ENCODE measurements around the gene ZBTB20. TPM values are rescaled to one million over a fixed set of nuclear protein-coding genes. Genes with fewer than 3 reads are reported as not detected.

Gene ZBTB20
- total RNA-seq, 1 experiment from 2014 or later = 12.8 TPM

GRCh38 chr3:114878114-114878839 lies 268.8 kb downstream of the ZBTB20 start:
- H3K4me3 ChIP-seq (ENCODE audit: low read depth, low read length) = no peak overlapping the region
- H3K4me3 Mint-ChIP-seq (ENCODE audit: unreplicated experiment) = no peak overlapping the region
- no peak for DNase-seq

GRCh38 chr3:114877378-114878113 lies 269.5 kb downstream of the ZBTB20 start:
- CTCF ChIA-PET = no interaction called here
- Mint-ChIP-seq H3K4me1 (ENCODE audit: low read depth, unreplicated experiment) (no peaks in the 10 kb centered on the region), H3K36me3 (ENCODE audit: insufficient read depth, unreplicated experiment) (no peaks in the 10 kb centered on the region), H3K4me3 (ENCODE audit: unreplicated experiment) (no peak overlapping the region), H3K27ac (ENCODE audit: unreplicated experiment) (no peak overlapping the region), H3K27me3 (ENCODE audit: insufficient read depth, unreplicated experiment) (no peaks in the 10 kb centered on the region), H3K9me3 (ENCODE audit: unreplicated experiment) (no peaks in the 10 kb centered on the region)
- POLR2A ChIA-PET = no interaction called here
- Histone ChIP-seq H3K4me1 (no peaks in the 10 kb centered on the region), H3K27me3 (replicated peaks; ENCODE audit: control insufficient read depth, insufficient read depth, low read length) (no peaks in the 10 kb centered on the region; the same call in 1 of the 2 replicates), H3K36me3 (ENCODE audit: control insufficient read depth, insufficient read depth, low read length) (no peaks in the 10 kb centered on the region), H3K4me3 (ENCODE audit: low read depth, low read length) (no peak overlapping the region), H3K9me3 (no peaks in the 10 kb centered on the region)
- no peak for TF ChIP-seq CTCF (IDR thresholded peaks at IDR 0.05; ENCODE audit: insufficient read depth in 1 of 2, low read depth in 1 of 2, low read length in 1 of 2, severe bottlenecking in 1 of 2, unreplicated experiment in 1 of 2)
- intact Hi-C loops (cut with micrococcal nuclease; ENCODE audit: unreplicated experiment) = no loop called here
- no peak for DNase-seq
- BruUV-seq (replicated peaks) = no TSS peak

More at GRCh38 chr3:114878114-114878839, 268.8 kb downstream of the ZBTB20 start:
- no peaks in the 10 kb centered on the region for H3K27me3 Mint-ChIP-seq (ENCODE audit: insufficient read depth, unreplicated experiment)
- H3K36me3 ChIP-seq (ENCODE audit: control insufficient read depth, insufficient read depth, low read length) = no peaks in the 10 kb centered on the region
- TF ChIP-seq CTCF (IDR thresholded peaks at IDR 0.05; ENCODE audit: insufficient read depth in 1 of 2, low read depth in 1 of 2, low read length in 1 of 2, severe bottlenecking in 1 of 2, unreplicated experiment in 1 of 2) = no peak
- H3K4me1 Mint-ChIP-seq (ENCODE audit: low read depth, unreplicated experiment) = no peaks in the 10 kb centered on the region
- ChIA-PET POLR2A (no interaction called here), CTCF (no interaction called here)
- H3K9me3 Mint-ChIP-seq (ENCODE audit: unreplicated experiment) = no peaks in the 10 kb centered on the region
- no peaks in the 10 kb centered on the region; the same call in 1 of the 2 replicates for H3K27me3 ChIP-seq (replicated peaks; ENCODE audit: control insufficient read depth, insufficient read depth, low read length)
- no peaks in the 10 kb centered on the region for H3K36me3 Mint-ChIP-seq (ENCODE audit: insufficient read depth, unreplicated experiment)
- BruUV-seq (replicated peaks) = no TSS peak
- no peaks in the 10 kb centered on the region for H3K9me3 ChIP-seq
- H3K4me1 ChIP-seq = no peaks in the 10 kb centered on the region
- H3K27ac Mint-ChIP-seq (ENCODE audit: unreplicated experiment) = no peak overlapping the region
- intact Hi-C loops (cut with micrococcal nuclease; ENCODE audit: unreplicated experiment) = no loop called here

- no peaks in the 10 kb centered on the region for H3K4me1 ChIP-seq
- Mint-ChIP-seq H3K27me3 (ENCODE audit: insufficient read depth, unreplicated experiment) (peaks cover 14% of the 10 kb centered on the region), H3K4me3 (ENCODE audit: unreplicated experiment) (no peak overlapping the region), H3K27ac (ENCODE audit: unreplicated experiment) (no peak overlapping the region), H3K36me3 (ENCODE audit: insufficient read depth, unreplicated experiment) (no peaks in the 10 kb centered on the region), H3K9me3 (ENCODE audit: unreplicated experiment) (no peaks in the 10 kb centered on the region), H3K4me1 (ENCODE audit: low read depth, unreplicated experiment) (no peaks in the 10 kb centered on the region)
- no peak overlapping the region for H3K4me3 ChIP-seq (ENCODE audit: low read depth, low read length)
- H3K9me3 ChIP-seq = no peaks in the 10 kb centered on the region
- DNase-seq = no peak
- BruUV-seq (replicated peaks) = no TSS peak
- H3K36me3 ChIP-seq (ENCODE audit: control insufficient read depth, insufficient read depth, low read length) = no peaks in the 10 kb centered on the region
- no peak for TF ChIP-seq CTCF (IDR thresholded peaks at IDR 0.05; ENCODE audit: insufficient read depth in 1 of 2, low read depth in 1 of 2, low read length in 1 of 2, severe bottlenecking in 1 of 2, unreplicated experiment in 1 of 2)
- ChIA-PET CTCF (no interaction called here), POLR2A (no interaction called here)
- intact Hi-C loops (cut with micrococcal nuclease; ENCODE audit: unreplicated experiment) = no loop called here
- H3K27me3 ChIP-seq (replicated peaks; ENCODE audit: control insufficient read depth, insufficient read depth, low read length) = no peaks in the 10 kb centered on the region
Observed at GRCh38 chr3:114874522-114874971, 272.5 kb downstream of the ZBTB20 start.

All from Caco-2 (cell line).